Left lung (tissue), 10 donors: ENCODE results near the gene RBM20. TPM values are rescaled to one million over a fixed set of nuclear protein-coding genes. Genes with fewer than 3 reads are reported as not detected.

Experiments
- ATAC-seq: fragments of 200-7000 bp; cut with Tn5 transposase; one replicate; pipeline ENCODE4 v1.9.1; 2020; ENCODE audit warnings: moderate library complexity
- DNase-seq, 4 donors: peaks; one replicate each; pipeline ENCODE4 v3.0.0-alpha.2; 2013 to 2020
- H3K27ac ChIP-seq, 2 donors: fragments of 200-600 bp; sonication (generic) in 1 of 2; one replicate each; pipeline versions ENCODE4 v1.5.0 to v1.8.0; 2020 to 2021
- H3K27me3 ChIP-seq, 2 donors: fragments of 200-600 bp; sonication (generic) in 1 of 2; one replicate each; pipeline versions ENCODE4 v1.5.0 to v1.8.0; 2020 to 2021
- H3K36me3 ChIP-seq, 2 donors: fragments of 200-600 bp; sonication (generic) in 1 of 2; one replicate each; pipeline versions ENCODE4 v1.5.0 to v1.8.0; 2020 to 2021
- H3K4me1 ChIP-seq, 2 donors: fragments of 200-600 bp; one replicate each; pipeline ENCODE4 v1.8.0; 2021
- H3K4me3 ChIP-seq, 2 donors: fragments of 200-600 bp; sonication (generic) in 1 of 2; one replicate each; pipeline versions ENCODE4 v1.5.0 to v1.8.0; 2020 to 2021; ENCODE audit warnings: mild to moderate bottlenecking in 1 of 2
- H3K9me3 ChIP-seq, 2 donors: fragments of 200-600 bp; sonication (generic) in 1 of 2; one replicate each; pipeline versions ENCODE4 v1.5.0 to v1.8.0; 2020 to 2021
- CTCF ChIP-seq, 2 donors: fragments of 200-600 bp; sonication (generic) in 1 of 2; IDR thresholded peaks; one replicate each; pipeline versions ENCODE4 v1.5.0 to v1.8.0; 2021; ENCODE audit warnings: antibody characterized with exemption in 2 of 2
- intact Hi-C, 2 donors: fragments of 100-400 bp; cut with DNase I; formaldehyde crosslinking; loops; one replicate each; pipeline versions ENCODE4 v1.11.2 to v1.14.2; 2022
- polyA plus RNA-seq, 6 donors: library from polyadenylated mRNA; unstranded; fragments of 120-200 nt; gene quantifications; one replicate each; pipeline ENCODE4 v1.2.1, GENCODE V29; 2013; ENCODE audit not compliant: insufficient read length in 6 of 6
- total RNA-seq, 2 donors: library from RNA; stranded (reverse); fragmentation: NEBNext Ultra II Directional; extraction: Animal tissue kit (Norgen Biotek cat#: 25700); gene quantifications; one replicate each; pipeline ENCODE4 v1.2.1, GENCODE V29; 2021
- donor health status: DM: no; HTN: yes; CAD: no.
- donor health status: DM: no; HTN: no; CAD: no.

RBM20 gene
- total and polyA plus RNA-seq, 8 donors: 0.55 to 1.8 (median 1.1) TPM

- intact Hi-C loops: no loop called here
- Histone ChIP-seq H3K27me3 (peaks cover 0 to 15% of the 10 kb centered on the region in 2 donors), H3K27ac (no peak overlapping the region), H3K9me3 (no peaks in the 10 kb centered on the region), H3K4me3 (no peak overlapping the region), H3K36me3 (no peaks in the 10 kb centered on the region), H3K4me1 (no peaks in the 10 kb centered on the region)
- ATAC-seq (no peak), DNase-seq (no peak)
- TF ChIP-seq CTCF (IDR thresholded peaks at IDR 0.05): no peak
Observed at GRCh38 chr10:110792476-110793125, 148.5 kb downstream of the RBM20 start.

- ATAC-seq (peak; percentile 53), DNase-seq (no peak)
- H3K4me1 ChIP-seq: no peaks in the 10 kb centered on the region
- intact Hi-C loops: no loop called here
- TF ChIP-seq CTCF (IDR thresholded peaks at IDR 0.05): no peak
- H3K27ac ChIP-seq: no peak overlapping the region
- no peaks in the 10 kb centered on the region for H3K36me3 ChIP-seq
- no peaks in the 10 kb centered on the region for H3K9me3 ChIP-seq
- H3K4me3 ChIP-seq: no peak overlapping the region
- peaks cover 0 to 15% of the 10 kb centered on the region in 2 donors for H3K27me3 ChIP-seq
Observed at GRCh38 chr10:110793128-110793812, 149.1 kb downstream of the RBM20 start.

- DNase-seq (peak in 1 of 4 donors; percentile 60), ATAC-seq (peak; percentile 50)
- intact Hi-C loops: no loop called here
- Histone ChIP-seq H3K4me3 (no peak overlapping the region), H3K4me1 (no peaks in the 10 kb centered on the region), H3K27me3 (peaks cover 0 to 14% of the 10 kb centered on the region in 2 donors), H3K36me3 (no peaks in the 10 kb centered on the region), H3K27ac (no peak overlapping the region), H3K9me3 (no peaks in the 10 kb centered on the region)
- no peak for TF ChIP-seq CTCF (IDR thresholded peaks at IDR 0.05)
Observed at GRCh38 chr10:110793886-110794285, 149.8 kb downstream of the RBM20 start.

GRCh38 chr10:110794808-110795207, 150.7 kb downstream of the RBM20 start:
- DNase-seq (no peak), ATAC-seq (no peak)
- no peaks in the 10 kb centered on the region for H3K9me3 ChIP-seq
- peaks cover 0 to 4% of the 10 kb centered on the region in 2 donors for H3K27me3 ChIP-seq
- H3K4me3 ChIP-seq: no peak overlapping the region
- no peak overlapping the region for H3K27ac ChIP-seq
- no peaks in the 10 kb centered on the region for H3K36me3 ChIP-seq
- H3K4me1 ChIP-seq: no peaks in the 10 kb centered on the region
- no peak for TF ChIP-seq CTCF (IDR thresholded peaks at IDR 0.05)
- intact Hi-C loops: no loop called here

- H3K9me3 ChIP-seq: no peaks in the 10 kb centered on the region
- H3K4me1 ChIP-seq: peaks cover under 1 to 2% of the 10 kb centered on the region in 2 donors
- H3K27me3 ChIP-seq: peaks cover 0 to 10% of the 10 kb centered on the region in 2 donors
- H3K4me3 ChIP-seq: no peak overlapping the region
- no peak for DNase-seq
- no peak for TF ChIP-seq CTCF (IDR thresholded peaks at IDR 0.05)
- intact Hi-C loops: no loop called here
- no peak overlapping the region for H3K27ac ChIP-seq
- no peak for ATAC-seq
- H3K36me3 ChIP-seq: no peaks in the 10 kb centered on the region
Observed at GRCh38 chr10:110797416-110797815, 153.3 kb downstream of the RBM20 start.
